ENCODE results near the gene CBY1. TPM values are rescaled to one million over a fixed set of nuclear protein-coding genes. Genes with fewer than 3 reads are reported as not detected.

The CBY1 gene
- total and polyA plus RNA-seq, 7 donors: 23.6 to 47.8 (median 35.6) TPM

DNA sequence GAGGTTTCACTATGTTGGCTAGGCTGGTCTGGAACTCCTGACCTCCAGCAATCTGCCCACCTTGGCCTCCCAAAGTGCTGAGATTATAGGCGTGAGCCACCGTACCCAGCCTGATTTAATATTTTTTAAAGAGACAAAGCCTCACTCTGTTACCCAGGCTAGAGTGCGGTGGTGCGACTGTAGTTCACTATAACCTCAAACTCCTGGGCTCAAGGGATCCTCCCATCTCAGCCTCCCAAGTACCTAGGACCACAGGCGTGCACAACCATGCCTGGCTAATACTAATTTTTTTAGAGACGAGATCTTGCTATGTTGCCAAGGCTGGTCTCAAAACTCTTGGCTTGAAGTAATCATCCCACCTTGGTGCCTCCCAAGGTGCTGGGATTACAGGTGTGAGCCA, 62.8 kb downstream of the CBY1 start:
- Histone ChIP-seq H3K36me3 (peaks cover 13 to 76% (median 34%) of the 10 kb centered on the region in 4 donors), H3K9me3 (no peaks in the 10 kb centered on the region), H3K4me1 (peaks cover 0 to 17% (median 12%) of the 10 kb centered on the region in 4 donors), H3K27me3 (no peaks in the 10 kb centered on the region), H3K4me3 (no peak overlapping the region), H3K27ac (peak overlapping the region in 3 of 4 donors; percentile 30 to 45 (median 41))
- intact Hi-C loops (cut with DNase I): no loop called here
- whole genome bisulfite sequencing, 2 donors: 89 to 93% methylated on average over 6 of the region's 6 CpGs
- peak; percentile 46 for DNase-seq
- TF ChIP-seq EP300 (IDR thresholded peaks at IDR 0.05): no peak
- TF ChIP-seq, protein P1, sequence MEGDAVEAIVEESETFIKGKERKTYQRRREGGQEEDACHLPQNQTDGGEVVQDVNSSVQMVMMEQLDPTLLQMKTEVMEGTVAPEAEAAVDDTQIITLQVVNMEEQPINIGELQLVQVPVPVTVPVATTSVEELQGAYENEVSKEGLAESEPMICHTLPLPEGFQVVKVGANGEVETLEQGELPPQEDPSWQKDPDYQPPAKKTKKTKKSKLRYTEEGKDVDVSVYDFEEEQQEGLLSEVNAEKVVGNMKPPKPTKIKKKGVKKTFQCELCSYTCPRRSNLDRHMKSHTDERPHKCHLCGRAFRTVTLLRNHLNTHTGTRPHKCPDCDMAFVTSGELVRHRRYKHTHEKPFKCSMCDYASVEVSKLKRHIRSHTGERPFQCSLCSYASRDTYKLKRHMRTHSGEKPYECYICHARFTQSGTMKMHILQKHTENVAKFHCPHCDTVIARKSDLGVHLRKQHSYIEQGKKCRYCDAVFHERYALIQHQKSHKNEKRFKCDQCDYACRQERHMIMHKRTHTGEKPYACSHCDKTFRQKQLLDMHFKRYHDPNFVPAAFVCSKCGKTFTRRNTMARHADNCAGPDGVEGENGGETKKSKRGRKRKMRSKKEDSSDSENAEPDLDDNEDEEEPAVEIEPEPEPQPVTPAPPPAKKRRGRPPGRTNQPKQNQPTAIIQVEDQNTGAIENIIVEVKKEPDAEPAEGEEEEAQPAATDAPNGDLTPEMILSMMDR (IDR thresholded peaks at IDR 0.05): no peak
- TF ChIP-seq POLR2AphosphoS5 (IDR thresholded peaks at IDR 0.05): no peak
- TF ChIP-seq POLR2A (IDR thresholded peaks at IDR 0.05): no peak

DNA sequence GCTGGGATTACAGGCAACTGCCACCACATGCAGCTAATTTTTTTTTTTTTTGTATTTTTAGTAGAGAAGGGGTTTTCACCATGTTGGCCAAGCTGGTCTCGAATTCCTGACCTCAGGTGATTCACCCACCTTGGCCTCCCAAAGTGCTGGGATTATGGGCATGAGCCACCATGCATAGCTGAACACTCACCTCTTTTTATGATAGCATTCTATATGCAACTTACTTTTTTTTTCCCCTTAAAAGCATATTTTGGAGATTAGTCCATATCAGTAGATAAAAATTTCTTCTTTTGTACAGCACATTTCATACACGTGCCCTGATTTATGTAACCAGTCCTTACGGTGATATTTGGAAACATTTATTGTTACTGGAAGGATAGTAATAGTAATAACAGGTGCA, 63.9 kb downstream of the CBY1 start:
- Histone ChIP-seq H3K27me3 (no peaks in the 10 kb centered on the region), H3K4me1 (peaks cover 0 to 14% (median 12%) of the 10 kb centered on the region in 4 donors), H3K27ac (no peak overlapping the region), H3K4me3 (no peak overlapping the region), H3K9me3 (no peaks in the 10 kb centered on the region), H3K36me3 (peaks cover 22 to 87% (median 42%) of the 10 kb centered on the region in 4 donors)
- intact Hi-C loops (cut with DNase I): no loop called here
- TF ChIP-seq, protein P1 (IDR thresholded peaks at IDR 0.05): no peak
- no peak for TF ChIP-seq EP300 (IDR thresholded peaks at IDR 0.05)
- no peak for TF ChIP-seq POLR2AphosphoS5 (IDR thresholded peaks at IDR 0.05)
- no peak for TF ChIP-seq POLR2A (IDR thresholded peaks at IDR 0.05)
- DNase-seq: no peak
- 93 to 95% methylated on average over 3 of the region's 3 CpGs for WGBS, 2 donors

DNA sequence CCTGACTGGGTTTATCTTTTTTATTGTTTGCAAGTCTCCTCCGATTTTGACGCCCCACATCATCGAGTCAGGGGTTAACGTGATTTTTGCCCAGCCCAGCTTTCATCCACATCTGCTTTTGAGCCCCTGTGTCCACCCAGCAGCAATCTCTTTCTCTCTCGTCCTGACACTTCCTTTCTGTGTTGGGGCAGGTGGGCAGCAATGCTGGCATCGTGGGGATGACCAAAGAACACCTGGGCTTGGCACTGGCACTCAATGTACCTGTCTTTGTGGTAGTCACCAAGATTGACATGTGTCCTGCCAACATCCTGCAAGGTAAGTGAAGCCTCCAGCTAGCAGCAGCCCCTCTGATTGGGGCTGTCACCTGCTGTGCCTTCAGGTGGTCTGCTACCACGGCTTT, 65.1 kb downstream of the CBY1 start:
- Histone ChIP-seq H3K4me3 (no peak overlapping the region), H3K27ac (no peak overlapping the region), H3K9me3 (no peaks in the 10 kb centered on the region), H3K4me1 (peaks cover 0 to 14% (median 12%) of the 10 kb centered on the region in 4 donors), H3K36me3 (peaks cover 27 to 89% (median 48%) of the 10 kb centered on the region in 4 donors), H3K27me3 (no peaks in the 10 kb centered on the region)
- peak; percentile 52 for DNase-seq
- no peak for TF ChIP-seq POLR2A (IDR thresholded peaks at IDR 0.05)
- no peak for TF ChIP-seq EP300 (IDR thresholded peaks at IDR 0.05)
- TF ChIP-seq, protein P1 (IDR thresholded peaks at IDR 0.05): no peak
- intact Hi-C loops (cut with DNase I): no loop called here
- 90 to 92% methylated on average over 7 of the region's 7 CpGs for WGBS, 2 donors

Other genes starting within 250 kb of the CBY1 start
- not detected for gene KCNJ4, start 201.4 kb upstream of the CBY1 start, total RNA-seq
- under 1 TPM in 1 of 3 donors, not detected in 2; 0.03 TPM for gene KCNJ4, start 201.4 kb upstream of the CBY1 start, polyA plus RNA-seq
- gene KDELR3, start 188.5 kb upstream of the CBY1 start, total RNA-seq: 1 to 10 TPM; 2.5 to 5.5 (median 2.9) TPM
- 10 to 100 TPM in 2 of 3 donors, 1 to 10 TPM in 1; 7.4 to 14.3 (median 10.2) TPM for gene KDELR3, start 188.5 kb upstream of the CBY1 start, polyA plus RNA-seq
- gene DDX17, start 150.3 kb upstream of the CBY1 start, total RNA-seq: 100 to 1,000 TPM; 504 to 630 (median 591) TPM
- 100 to 1,000 TPM in 1 of 3 donors, 10 to 100 TPM in 2; 54.7 to 175 (median 62.0) TPM for gene DDX17, start 150.3 kb upstream of the CBY1 start, polyA plus RNA-seq
- gene DMC1, start 86.5 kb upstream of the CBY1 start, total RNA-seq: 10 to 100 TPM in 1 of 4 donors, 1 to 10 TPM in 2, under 1 TPM in 1; 0.68 to 43.3 (median 3.8) TPM
- 10 to 100 TPM in 1 of 3 donors, under 1 TPM in 1, not detected in 1; 0.93 to 18.0 TPM for gene DMC1, start 86.5 kb upstream of the CBY1 start, polyA plus RNA-seq
- gene FAM227A, start 246 bp upstream of the CBY1 start, total RNA-seq: 1 to 10 TPM in 1 of 4 donors, under 1 TPM in 3; 0.55 to 3.2 (median 0.80) TPM
- under 1 TPM in 2 of 3 donors, not detected in 1; 0.23 to 0.41 TPM for gene FAM227A, start 246 bp upstream of the CBY1 start, polyA plus RNA-seq
- 10 to 100 TPM; 37.7 to 50.2 (median 40.5) TPM for gene TOMM22, start 25.3 kb downstream of the CBY1 start, total RNA-seq
- gene TOMM22, start 25.3 kb downstream of the CBY1 start, polyA plus RNA-seq: 10 to 100 TPM; 56.9 to 65.2 (median 64.3) TPM
- gene JOSD1, start 44.3 kb downstream of the CBY1 start, total RNA-seq: 10 to 100 TPM; 34.9 to 46.0 (median 36.8) TPM
- gene JOSD1, start 44.3 kb downstream of the CBY1 start, polyA plus RNA-seq: 10 to 100 TPM; 57.6 to 94.6 (median 74.5) TPM
- 10 to 100 TPM; 23.5 to 46.2 (median 31.0) TPM for gene GTPBP1, start 49.3 kb downstream of the CBY1 start, total RNA-seq
- gene GTPBP1, start 49.3 kb downstream of the CBY1 start, polyA plus RNA-seq: 10 to 100 TPM; 15.0 to 59.1 (median 21.0) TPM
- gene SUN2, start 99.4 kb downstream of the CBY1 start, total RNA-seq: 100 to 1,000 TPM; 255 to 319 (median 281) TPM
- gene SUN2, start 99.4 kb downstream of the CBY1 start, polyA plus RNA-seq: 100 to 1,000 TPM in 1 of 3 donors, 10 to 100 TPM in 1, 1 to 10 TPM in 1; 9.2 to 132 (median 19.2) TPM
- gene DNAL4, start 137.5 kb downstream of the CBY1 start, total RNA-seq: 10 to 100 TPM in 3 of 4 donors, 1 to 10 TPM in 1; 7.9 to 15.0 (median 11.5) TPM
- 10 to 100 TPM; 18.7 to 25.8 (median 23.8) TPM for gene DNAL4, start 137.5 kb downstream of the CBY1 start, polyA plus RNA-seq
- 10 to 100 TPM in 1 of 4 donors, 1 to 10 TPM in 3; 3.9 to 14.4 (median 5.3) TPM for gene NPTXR, start 187.4 kb downstream of the CBY1 start, total RNA-seq
- gene NPTXR, start 187.4 kb downstream of the CBY1 start, polyA plus RNA-seq: 1 to 10 TPM in 1 of 3 donors, under 1 TPM in 1, not detected in 1; under 0.01 to 2.9 TPM
- gene CBX6, start 215.6 kb downstream of the CBY1 start, total RNA-seq: 10 to 100 TPM; 47.2 to 90.6 (median 59.3) TPM
- 10 to 100 TPM in 1 of 3 donors, 1 to 10 TPM in 2; 4.2 to 23.8 (median 5.1) TPM for gene CBX6, start 215.6 kb downstream of the CBY1 start, polyA plus RNA-seq